Measurements from ENCODE around the gene ST3GAL4. TPM values are rescaled to one million over a fixed set of nuclear protein-coding genes. Genes with fewer than 3 reads are reported as not detected.

Gene ST3GAL4, protein sequence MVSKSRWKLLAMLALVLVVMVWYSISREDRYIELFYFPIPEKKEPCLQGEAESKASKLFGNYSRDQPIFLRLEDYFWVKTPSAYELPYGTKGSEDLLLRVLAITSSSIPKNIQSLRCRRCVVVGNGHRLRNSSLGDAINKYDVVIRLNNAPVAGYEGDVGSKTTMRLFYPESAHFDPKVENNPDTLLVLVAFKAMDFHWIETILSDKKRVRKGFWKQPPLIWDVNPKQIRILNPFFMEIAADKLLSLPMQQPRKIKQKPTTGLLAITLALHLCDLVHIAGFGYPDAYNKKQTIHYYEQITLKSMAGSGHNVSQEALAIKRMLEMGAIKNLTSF
- total RNA-seq: 43.1 and 78.9 TPM in 2 replicates

GRCh38 chr11:126355324-126355925, at the start of gene ST3GAL4:
Gene ST3GAL4, plus strand, starts transcription at chr11:126355686. Its CDS starts 50,470 bp downstream, at chr11:126406156.

Other genes with a start within 250 kb of the ST3GAL4 start
- 11.5 and 18.2 TPM in 2 replicates for gene RPUSD4, start 144.0 kb upstream of the ST3GAL4 start, total RNA-seq
- gene FAM118B, start 143.9 kb upstream of the ST3GAL4 start, total RNA-seq: 11.7 and 13.9 TPM in 2 replicates
- gene SRPRA, start 86.8 kb upstream of the ST3GAL4 start, total RNA-seq: 112 and 118 TPM in 2 replicates
- gene FOXRED1, start 86.5 kb upstream of the ST3GAL4 start, total RNA-seq: 11.6 and 27.1 TPM in 2 replicates
- 3.8 and 6.0 TPM in 2 replicates for gene TIRAP, start 72.6 kb upstream of the ST3GAL4 start, total RNA-seq
- gene DCPS, start 51.6 kb upstream of the ST3GAL4 start, total RNA-seq: 11.0 and 14.6 TPM in 2 replicates

Data from cardiac atrium fibroblast (primary cell).